ENCODE measurements around the gene CFP.

DNA sequence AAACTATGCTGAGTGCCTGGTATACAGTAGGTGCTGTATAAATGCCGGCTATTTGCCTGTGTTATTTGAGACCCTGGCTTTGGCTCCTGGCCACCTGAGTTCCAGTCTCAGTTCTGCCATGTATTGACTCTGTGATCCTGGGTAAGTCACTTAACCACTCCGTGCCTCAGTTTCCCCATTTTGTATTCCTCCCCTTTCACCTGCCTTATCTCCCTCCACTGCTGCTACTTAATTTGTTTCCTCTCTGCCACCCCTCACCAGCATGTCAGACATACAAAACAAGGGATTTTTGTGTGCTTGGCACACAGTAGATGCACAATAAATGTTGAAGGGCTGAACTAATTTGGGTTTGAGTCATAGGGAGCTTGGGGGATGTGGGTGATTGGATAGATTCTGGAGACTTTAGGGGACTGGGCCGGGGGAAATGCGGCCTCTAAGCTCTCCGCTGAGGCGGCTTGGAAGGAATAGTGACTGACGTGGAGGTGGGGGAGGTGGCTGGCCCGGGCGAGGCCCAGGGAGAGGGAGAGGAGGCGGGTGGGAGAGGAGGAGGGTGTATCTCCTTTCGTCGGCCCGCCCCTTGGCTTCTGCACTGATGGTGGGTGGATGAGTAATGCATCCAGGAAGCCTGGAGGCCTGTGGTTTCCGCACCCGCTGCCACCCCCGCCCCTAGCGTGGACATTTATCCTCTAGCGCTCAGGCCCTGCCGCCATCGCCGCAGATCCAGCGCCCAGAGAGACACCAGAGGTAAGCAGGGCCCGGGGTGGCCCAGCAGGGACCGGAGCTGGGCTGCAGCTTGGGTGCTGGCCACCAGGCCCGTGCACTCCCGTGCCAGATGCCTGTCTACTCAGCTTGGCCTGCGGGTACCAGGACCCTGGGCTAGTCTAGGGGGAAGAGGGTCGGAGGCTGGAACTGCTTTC is 47.7 kb downstream of the CFP start, which contains the start of gene TIMP1:
- TF ChIP-seq CTCF (IDR thresholded peaks at IDR 0.05; ENCODE audit: borderline replicate concordance, extremely low read depth, low read length, poor library complexity, severe bottlenecking) (no peak), EZH2 (IDR thresholded peaks at IDR 0.05; ENCODE audit: borderline replicate concordance, low read depth, low read length, severe bottlenecking) (no peak)
